ENCODE data around the gene FOLR2.
"Not testable (repeated sequence)": the region's sequence is repeated elsewhere in the genome, so short reads cannot be mapped to it uniquely, and the experiment has no call there.

FOLR2 gene

DNA sequence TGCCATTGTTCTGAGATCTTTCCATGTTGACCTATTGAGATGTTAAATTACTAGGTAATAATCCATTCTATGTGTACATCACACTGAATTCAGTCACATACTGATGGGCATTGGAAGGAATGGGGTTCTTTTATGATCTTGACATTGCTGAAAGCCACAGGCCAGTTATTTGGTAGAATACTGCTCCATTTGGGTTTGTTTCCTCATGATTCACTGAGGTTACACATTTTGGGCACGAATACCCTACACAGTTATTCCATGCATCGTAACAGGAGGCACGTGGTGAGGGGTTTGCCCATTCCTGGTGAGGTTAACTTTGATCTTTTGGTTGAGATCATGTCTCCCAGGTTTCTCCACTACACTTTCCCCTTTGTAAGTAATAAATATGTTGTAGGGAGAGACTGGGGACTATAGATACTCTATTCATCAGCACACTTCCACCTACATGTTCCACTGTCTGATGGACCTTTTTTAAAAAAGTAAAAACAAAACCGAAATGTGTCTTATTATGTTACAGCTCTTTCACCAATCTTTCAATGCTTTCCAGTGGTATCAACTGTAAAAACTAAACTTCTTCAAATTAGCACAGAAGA lies 36.7 kb upstream of the FOLR2 start:
- TF ChIP-seq, protein P1, sequence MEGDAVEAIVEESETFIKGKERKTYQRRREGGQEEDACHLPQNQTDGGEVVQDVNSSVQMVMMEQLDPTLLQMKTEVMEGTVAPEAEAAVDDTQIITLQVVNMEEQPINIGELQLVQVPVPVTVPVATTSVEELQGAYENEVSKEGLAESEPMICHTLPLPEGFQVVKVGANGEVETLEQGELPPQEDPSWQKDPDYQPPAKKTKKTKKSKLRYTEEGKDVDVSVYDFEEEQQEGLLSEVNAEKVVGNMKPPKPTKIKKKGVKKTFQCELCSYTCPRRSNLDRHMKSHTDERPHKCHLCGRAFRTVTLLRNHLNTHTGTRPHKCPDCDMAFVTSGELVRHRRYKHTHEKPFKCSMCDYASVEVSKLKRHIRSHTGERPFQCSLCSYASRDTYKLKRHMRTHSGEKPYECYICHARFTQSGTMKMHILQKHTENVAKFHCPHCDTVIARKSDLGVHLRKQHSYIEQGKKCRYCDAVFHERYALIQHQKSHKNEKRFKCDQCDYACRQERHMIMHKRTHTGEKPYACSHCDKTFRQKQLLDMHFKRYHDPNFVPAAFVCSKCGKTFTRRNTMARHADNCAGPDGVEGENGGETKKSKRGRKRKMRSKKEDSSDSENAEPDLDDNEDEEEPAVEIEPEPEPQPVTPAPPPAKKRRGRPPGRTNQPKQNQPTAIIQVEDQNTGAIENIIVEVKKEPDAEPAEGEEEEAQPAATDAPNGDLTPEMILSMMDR (conservative IDR thresholded peaks at IDR 0.05; ENCODE audit: low read depth, low read length) = no peak
- no peak overlapping the region for H3K4me3 ChIP-seq (ENCODE audit: low read length)
- DNase-seq (ENCODE audit: low read depth) = no peak

DNA sequence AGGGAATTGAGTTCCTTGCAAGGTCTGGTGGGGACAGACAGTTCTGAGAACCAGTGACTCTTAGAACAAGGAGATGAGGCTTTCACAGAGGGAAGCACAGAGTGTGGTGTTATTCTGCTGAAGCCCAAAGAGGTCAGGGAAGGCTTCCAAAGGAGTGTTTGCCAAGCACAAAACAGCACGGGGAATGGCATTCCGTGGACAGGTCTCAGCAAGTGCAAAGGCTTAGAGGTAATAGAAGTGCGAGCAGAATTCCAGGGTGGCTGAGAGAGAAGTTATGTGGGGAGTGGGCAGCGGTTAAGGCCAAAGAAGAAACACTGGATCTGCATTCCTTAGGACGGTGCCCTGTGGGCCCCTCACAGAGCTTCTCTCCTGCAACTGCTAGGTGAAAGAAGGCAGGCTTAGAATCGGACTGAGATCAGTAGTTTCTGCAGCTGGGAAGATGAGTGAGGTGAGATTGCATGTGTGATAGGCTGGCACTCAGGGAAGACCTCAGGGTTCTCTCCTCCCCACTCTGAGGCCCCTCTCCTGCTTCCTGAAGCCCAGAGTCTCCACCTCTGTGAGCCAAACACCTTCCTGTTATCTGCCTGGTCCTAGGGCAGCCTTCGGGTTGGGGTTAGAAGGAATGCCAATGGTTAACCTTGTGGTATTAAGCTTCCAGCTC lies 35.6 kb upstream of the FOLR2 start:
- not testable (repeated sequence) for DNase-seq (ENCODE audit: low read depth); H3K4me3 ChIP-seq (ENCODE audit: low read length)

DNA sequence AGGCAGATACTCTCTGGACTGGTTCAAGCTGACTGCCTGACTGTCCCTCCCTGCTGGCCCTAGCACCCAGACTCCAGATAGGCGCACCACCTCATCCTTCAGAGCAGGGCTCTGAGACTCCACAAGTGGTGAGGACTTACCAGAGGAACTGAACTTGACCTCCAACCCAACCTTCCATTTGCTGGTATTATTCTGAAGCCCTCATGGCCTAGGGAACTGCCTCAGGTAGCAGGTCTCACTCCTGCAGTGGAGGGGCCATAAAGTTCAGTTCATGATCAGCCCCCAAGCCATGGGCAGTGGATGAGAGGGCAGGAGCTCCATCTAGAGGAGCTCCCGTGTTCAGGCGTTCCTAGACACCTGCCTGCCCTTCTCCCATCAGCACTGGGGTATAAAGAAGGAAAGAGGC lies 35.0 kb upstream of the FOLR2 start:
- TF ChIP-seq, protein P1 (conservative IDR thresholded peaks at IDR 0.05; ENCODE audit: low read depth, low read length) = peak; percentile 49
- H3K4me3 ChIP-seq (ENCODE audit: low read length); DNase-seq (ENCODE audit: low read depth): not testable (repeated sequence)

DNA sequence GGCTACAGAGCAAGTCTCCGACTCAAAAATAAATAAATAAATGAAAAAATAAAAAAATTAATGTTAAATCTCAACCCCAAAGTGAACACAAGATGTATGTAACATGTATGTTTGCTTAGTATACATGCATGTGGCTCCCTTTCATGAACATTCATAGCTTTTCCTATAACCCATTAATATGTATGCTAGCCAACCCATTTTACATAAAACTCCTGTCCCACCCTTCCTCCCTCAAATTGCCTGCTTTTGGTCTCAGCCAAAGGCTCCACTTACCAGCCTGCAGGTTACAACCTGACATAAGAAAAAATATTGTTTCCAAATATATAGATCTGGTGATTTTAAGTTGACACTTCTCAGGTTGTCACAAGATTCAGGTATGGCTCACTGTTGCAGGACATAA lies 28.3 kb upstream of the FOLR2 start:
- H3K4me3 ChIP-seq (ENCODE audit: low read length) = no peak overlapping the region
- DNase-seq (ENCODE audit: low read depth) = no peak
- TF ChIP-seq, protein P1 (conservative IDR thresholded peaks at IDR 0.05; ENCODE audit: low read depth, low read length) = no peak

DNA sequence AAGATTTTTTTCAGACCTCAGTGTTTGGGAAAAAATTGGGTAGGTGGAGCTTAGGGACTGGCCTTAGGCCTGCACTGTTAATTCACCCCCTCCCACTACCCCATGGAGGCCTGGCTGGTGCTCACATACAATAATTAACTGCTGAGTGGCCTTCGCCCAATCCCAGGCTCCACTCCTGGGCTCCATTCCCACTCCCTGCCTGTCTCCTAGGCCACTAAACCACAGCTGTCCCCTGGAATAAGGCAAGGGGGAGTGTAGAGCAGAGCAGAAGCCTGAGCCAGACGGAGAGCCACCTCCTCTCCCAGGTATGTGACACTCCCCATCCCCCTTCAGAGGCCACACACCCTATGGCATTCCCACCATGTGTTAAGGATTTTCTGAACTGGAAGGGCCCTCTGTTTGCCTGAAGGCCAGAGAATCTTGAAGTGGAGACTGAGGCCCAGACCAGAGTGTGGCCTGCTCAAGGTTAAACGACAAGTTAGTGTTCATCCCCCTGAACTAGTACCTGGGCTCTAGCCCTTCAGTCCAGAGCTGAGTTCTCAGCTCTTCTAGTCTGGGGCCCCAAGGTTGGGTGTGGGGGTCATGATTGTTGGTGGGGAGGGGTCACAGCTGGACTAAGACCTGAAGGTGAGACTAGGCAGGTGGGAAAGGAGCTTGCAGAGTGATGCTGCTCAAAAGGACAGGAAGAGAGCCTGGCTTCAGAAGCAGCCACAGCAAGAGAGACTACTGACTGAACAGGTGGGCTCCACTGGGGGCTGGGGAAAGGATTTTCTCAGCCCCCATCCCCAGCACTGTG lies 26.9 kb upstream of the FOLR2 start:
- no peak overlapping the region for H3K4me3 ChIP-seq (ENCODE audit: low read length)
- TF ChIP-seq, protein P1 (conservative IDR thresholded peaks at IDR 0.05; ENCODE audit: low read depth, low read length) = no peak
- DNase-seq (ENCODE audit: low read depth) = no peak

DNA sequence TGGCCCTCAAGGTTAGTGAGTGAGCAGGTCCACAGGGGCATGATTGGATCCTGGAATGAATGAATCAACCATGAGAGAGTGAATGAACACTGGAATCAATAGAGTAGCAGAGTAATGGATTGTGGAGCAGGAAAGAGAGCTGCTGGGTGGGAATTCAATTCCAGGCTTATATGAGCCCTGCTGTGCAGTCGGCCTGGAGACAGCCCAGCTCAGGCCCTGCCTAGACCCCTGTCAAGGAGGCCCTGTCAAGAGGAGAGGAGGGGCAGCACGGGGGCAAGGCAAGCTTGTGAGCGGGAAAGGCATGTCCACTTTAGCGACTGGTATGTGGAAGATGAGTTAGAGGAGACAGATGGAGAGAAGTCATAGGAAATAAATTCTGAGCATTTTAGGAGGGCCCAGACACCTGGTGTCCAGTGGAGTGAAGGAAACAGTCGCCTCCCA lies 25.9 kb upstream of the FOLR2 start:
- no peak for DNase-seq (ENCODE audit: low read depth)
- no peak overlapping the region for H3K4me3 ChIP-seq (ENCODE audit: low read length)
- TF ChIP-seq, protein P1 (conservative IDR thresholded peaks at IDR 0.05; ENCODE audit: low read depth, low read length) = no peak

DNA sequence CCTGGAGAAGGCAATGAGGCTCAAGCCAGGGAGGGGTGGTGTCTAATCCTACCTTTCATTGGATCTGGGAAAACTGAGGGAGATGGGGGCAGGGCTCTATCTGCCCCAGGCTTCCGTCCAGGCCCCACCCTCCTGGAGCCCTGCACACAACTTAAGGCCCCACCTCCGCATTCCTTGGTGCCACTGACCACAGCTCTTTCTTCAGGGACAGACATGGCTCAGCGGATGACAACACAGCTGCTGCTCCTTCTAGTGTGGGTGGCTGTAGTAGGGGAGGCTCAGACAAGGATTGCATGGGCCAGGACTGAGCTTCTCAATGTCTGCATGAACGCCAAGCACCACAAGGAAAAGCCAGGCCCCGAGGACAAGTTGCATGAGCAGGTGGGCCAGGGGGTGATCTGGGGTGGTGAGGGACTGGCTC lies 24.6 kb upstream of the FOLR2 start, which contains the start of gene FOLR1:
Gene FOLR1, plus strand, starts transcription at position 180 of the 421 bp plus-strand sequence. Its CDS starts 34 bp downstream, at position 214.
- TF ChIP-seq, protein P1 (conservative IDR thresholded peaks at IDR 0.05; ENCODE audit: low read depth, low read length) = no peak
- DNase-seq (ENCODE audit: low read depth) = no peak

More for the DNA sequence above, 24.6 kb upstream of the FOLR2 start, which contains the start of gene FOLR1:
- no peak within 1 kb of the TSS for H3K4me3 ChIP-seq (ENCODE audit: low read length)

Data from retinal pigment epithelial cell (primary cell).